GM23338 (cell line): Measurements from ENCODE around the gene NAA16. TPM values are rescaled to one million over a fixed set of nuclear protein-coding genes. Genes with fewer than 3 reads are reported as not detected.

Source experiments
- ATAC-seq: fragments of 200-7000 bp; cut with Tn5 transposase; 3 replicates; pipeline ENCODE4 v1.9.1; 2020
- DNase-seq: peaks from one replicate; pipeline ENCODE4 v3.0.0-alpha.2; 2015; ENCODE audit warnings: low spot score
- H2AFZ ChIP-seq: fragments of 200-600 bp; sonication (generic); 2 replicates; pipeline ENCODE4 v1.8.0; 2016; ENCODE audit warnings: antibody characterized with exemption, mild to moderate bottlenecking, moderate library complexity
- H3F3A ChIP-seq: fragments of 200-600 bp; sonication (generic); replicated peaks from 2 replicates; pipeline ENCODE4 v1.8.0; 2017; ENCODE audit warnings: antibody characterized with exemption, mixed run types, low read depth
- H3K27ac ChIP-seq: fragments of 200-600 bp; sonication (generic); 2 replicates; pipeline ENCODE4 v1.6.1; 2016; ENCODE audit warnings: low read depth
- H3K27me3 ChIP-seq: fragments of 200-600 bp; sonication (generic); 2 replicates; pipeline ENCODE4 v1.8.0; 2016; ENCODE audit warnings: mild to moderate bottlenecking, mixed run types, moderate library complexity; ENCODE audit not compliant: insufficient read depth
- H3K36me3 ChIP-seq: fragments of 200-600 bp; sonication (generic); 2 replicates; pipeline ENCODE4 v1.8.0; 2016; ENCODE audit warnings: mild to moderate bottlenecking; ENCODE audit not compliant: insufficient read depth
- H3K4me1 ChIP-seq: fragments of 200-600 bp; sonication (generic); 2 replicates; pipeline ENCODE4 v1.8.0; 2016; ENCODE audit warnings: mild to moderate bottlenecking, moderate library complexity; ENCODE audit not compliant: insufficient read depth
- H3K4me2 ChIP-seq: fragments of 200-600 bp; sonication (generic); 2 replicates; pipeline ENCODE4 v1.7.1; 2017; ENCODE audit warnings: mixed run types
- H3K4me3 ChIP-seq: fragments of 200-600 bp; sonication (generic); 2 replicates; pipeline ENCODE4 v1.6.1; 2016; ENCODE audit warnings: mixed run types
- H3K79me2 ChIP-seq: fragments of 200-600 bp; sonication (generic); replicated peaks from 2 replicates; pipeline ENCODE4 v1.8.0; 2017; ENCODE audit warnings: mild to moderate bottlenecking; ENCODE audit not compliant: insufficient read depth
- H3K9me2 ChIP-seq: fragments of 200-600 bp; sonication (generic); 2 replicates; pipeline ENCODE4 v1.8.0; 2017; ENCODE audit not compliant: insufficient read depth
- H4K20me1 ChIP-seq: fragments of 200-600 bp; sonication (generic); replicated peaks from 2 replicates; pipeline ENCODE4 v1.8.0; 2017; ENCODE audit warnings: mild to moderate bottlenecking; ENCODE audit not compliant: insufficient read depth
- H3K27ac Mint-ChIP-seq: 2 replicates; pipeline ENCODE4 v1.8.0; 2020; ENCODE audit warnings: inconsistent platforms, mild to moderate bottlenecking, moderate library complexity, mixed read lengths
- H3K27me3 Mint-ChIP-seq: 3 replicates; pipeline ENCODE4 v1.8.0; 2022; ENCODE audit warnings: low read depth, mild to moderate bottlenecking, moderate library complexity, mixed read lengths, inconsistent platforms; ENCODE audit not compliant: insufficient read depth, poor library complexity
- H3K36me3 Mint-ChIP-seq: 3 replicates; pipeline ENCODE4 v1.8.0; 2021; ENCODE audit warnings: low read depth, mild to moderate bottlenecking, inconsistent platforms, moderate library complexity, mixed read lengths
- H3K4me1 Mint-ChIP-seq: 3 replicates; pipeline ENCODE4 v1.8.0; 2020; ENCODE audit warnings: mild to moderate bottlenecking, inconsistent platforms, mixed read lengths
- H3K4me3 Mint-ChIP-seq: 3 replicates; pipeline ENCODE4 v1.8.0; 2021; ENCODE audit warnings: moderate library complexity, mild to moderate bottlenecking, inconsistent platforms, mixed read lengths
- H3K9me3 Mint-ChIP-seq: 3 replicates; pipeline ENCODE4 v1.8.0; 2020; ENCODE audit warnings: moderate library complexity, mild to moderate bottlenecking, inconsistent platforms, mixed read lengths
- CREB1 ChIP-seq: fragments of 250-450 bp; sonication (Bioruptor Pico); IDR thresholded peaks from 2 replicates; pipeline ENCODE4 v1.5.0; 2020; ENCODE audit warnings: low read depth, mild to moderate bottlenecking, moderate library complexity
- CTCF ChIP-seq, 2 experiments: fragments of 200-600 bp in 1 of 2; sonication (generic) in 1 of 2; conservative IDR thresholded peaks; 2 replicates each; pipeline versions ENCODE4 v1.5.1 to v1.6.1; 2016 to 2017; ENCODE audit warnings: antibody characterized with exemption in 2 of 2, low read depth in 2 of 2, mild to moderate bottlenecking in 2 of 2, moderate library complexity in 1 of 2
- EZH2 ChIP-seq: fragments of 200-600 bp; sonication (generic); IDR thresholded peaks from one replicate; pipeline ENCODE4 v1.8.0; 2017; ENCODE audit warnings: antibody characterized with exemption, mild to moderate bottlenecking, low read depth; ENCODE audit not compliant: unreplicated experiment
- EZH2phosphoT487 ChIP-seq: fragments of 200-600 bp; sonication (generic); IDR thresholded peaks from one replicate; pipeline ENCODE4 v1.8.1; 2018; ENCODE audit warnings: antibody characterized with exemption; ENCODE audit not compliant: unreplicated experiment
- JUNB ChIP-seq: IDR thresholded peaks from one replicate; pipeline ENCODE4 v1.6.1; 2016; ENCODE audit warnings: antibody characterized with exemption; ENCODE audit not compliant: unreplicated experiment
- NANOG ChIP-seq: IDR thresholded peaks from 2 replicates; pipeline ENCODE4 v1.6.1; 2016; ENCODE audit warnings: antibody characterized with exemption, borderline replicate concordance
- POLR2AphosphoS5 ChIP-seq: IDR thresholded peaks from 2 replicates; pipeline ENCODE4 v1.6.1; 2016; ENCODE audit warnings: antibody characterized with exemption, low read depth
- STAT1 ChIP-seq: IDR thresholded peaks from one replicate; pipeline ENCODE4 v1.6.1; 2016; ENCODE audit warnings: antibody characterized with exemption; ENCODE audit not compliant: unreplicated experiment
- ZNF114 ChIP-seq: fragments of 250-450 bp; sonication (Bioruptor Pico); IDR thresholded peaks from 2 replicates; pipeline ENCODE4 v1.5.0; 2020; ENCODE audit warnings: mild to moderate bottlenecking, moderate library complexity
- ZNF331 ChIP-seq: fragments of 250-450 bp; sonication (Bioruptor Pico); IDR thresholded peaks from 2 replicates; pipeline ENCODE4 v1.5.0; 2020; ENCODE audit warnings: low read depth, mild to moderate bottlenecking, moderate library complexity
- ZNF462 ChIP-seq: fragments of 250-450 bp; sonication (Bioruptor Pico); IDR thresholded peaks from 2 replicates; pipeline ENCODE4 v1.5.0; 2020; ENCODE audit warnings: mild to moderate bottlenecking, moderate library complexity
- polyA plus RNA-seq: library from polyadenylated mRNA; unstranded; fragments of >200 nt; fragmentation: Nextera tagmentation; extraction: Ambion mirVana; gene quantifications from 2 replicates; pipeline ENCODE4 v1.2.1, GENCODE V29; 2016
- total RNA-seq: library from RNA; depleted of rRNA; stranded (reverse); fragments of >200 nt; shearing (Covaris generic); gene quantifications from 2 replicates; pipeline ENCODE4 v1.2.3, GENCODE V29; 2014
- TF ChIP-seq, protein P1 (sequence below): IDR thresholded peaks from one replicate; pipeline ENCODE4 v1.6.1; 2018; ENCODE audit warnings: antibody characterized with exemption; ENCODE audit not compliant: unreplicated experiment
- TF ChIP-seq, protein P2 (sequence below): IDR thresholded peaks from 2 replicates; pipeline ENCODE4 v1.6.1; 2016; ENCODE audit warnings: antibody characterized with exemption

The NAA16 gene
- total and polyA plus RNA-seq, 2 experiments from 2014 or later = 42.3 to 51.7 TPM

- H3F3A ChIP-seq = no peaks in the 10 kb centered on the region
- no peaks in the 10 kb centered on the region for H3K79me2 ChIP-seq
- DNase-seq (no peak), ATAC-seq (no peak)
- no peaks in the 10 kb centered on the region for H3K36me3 Mint-ChIP-seq
- no peak overlapping the region for H3K27ac Mint-ChIP-seq
- H3K27ac ChIP-seq = no peak overlapping the region
- H3K27me3 Mint-ChIP-seq = peaks cover 3% of the 10 kb centered on the region
- no peaks in the 10 kb centered on the region for H3K4me1 Mint-ChIP-seq
- H3K9me2 ChIP-seq = 0 out of 2 replicates have a peak, but pooled peaks cover 4% of the 10 kb centered on the region
- no peaks in the 10 kb centered on the region for H3K9me3 Mint-ChIP-seq
- H3K4me3 Mint-ChIP-seq = no peak overlapping the region
- H3K4me1 ChIP-seq = no peaks in the 10 kb centered on the region
- H2AFZ ChIP-seq = no peak overlapping the region
- no peaks in the 10 kb centered on the region for H3K27me3 ChIP-seq
- no peaks in the 10 kb centered on the region for H3K36me3 ChIP-seq
- no peaks in the 10 kb centered on the region for H4K20me1 ChIP-seq
- H3K4me3 ChIP-seq = no peak overlapping the region
- TF ChIP-seq, protein P1, sequence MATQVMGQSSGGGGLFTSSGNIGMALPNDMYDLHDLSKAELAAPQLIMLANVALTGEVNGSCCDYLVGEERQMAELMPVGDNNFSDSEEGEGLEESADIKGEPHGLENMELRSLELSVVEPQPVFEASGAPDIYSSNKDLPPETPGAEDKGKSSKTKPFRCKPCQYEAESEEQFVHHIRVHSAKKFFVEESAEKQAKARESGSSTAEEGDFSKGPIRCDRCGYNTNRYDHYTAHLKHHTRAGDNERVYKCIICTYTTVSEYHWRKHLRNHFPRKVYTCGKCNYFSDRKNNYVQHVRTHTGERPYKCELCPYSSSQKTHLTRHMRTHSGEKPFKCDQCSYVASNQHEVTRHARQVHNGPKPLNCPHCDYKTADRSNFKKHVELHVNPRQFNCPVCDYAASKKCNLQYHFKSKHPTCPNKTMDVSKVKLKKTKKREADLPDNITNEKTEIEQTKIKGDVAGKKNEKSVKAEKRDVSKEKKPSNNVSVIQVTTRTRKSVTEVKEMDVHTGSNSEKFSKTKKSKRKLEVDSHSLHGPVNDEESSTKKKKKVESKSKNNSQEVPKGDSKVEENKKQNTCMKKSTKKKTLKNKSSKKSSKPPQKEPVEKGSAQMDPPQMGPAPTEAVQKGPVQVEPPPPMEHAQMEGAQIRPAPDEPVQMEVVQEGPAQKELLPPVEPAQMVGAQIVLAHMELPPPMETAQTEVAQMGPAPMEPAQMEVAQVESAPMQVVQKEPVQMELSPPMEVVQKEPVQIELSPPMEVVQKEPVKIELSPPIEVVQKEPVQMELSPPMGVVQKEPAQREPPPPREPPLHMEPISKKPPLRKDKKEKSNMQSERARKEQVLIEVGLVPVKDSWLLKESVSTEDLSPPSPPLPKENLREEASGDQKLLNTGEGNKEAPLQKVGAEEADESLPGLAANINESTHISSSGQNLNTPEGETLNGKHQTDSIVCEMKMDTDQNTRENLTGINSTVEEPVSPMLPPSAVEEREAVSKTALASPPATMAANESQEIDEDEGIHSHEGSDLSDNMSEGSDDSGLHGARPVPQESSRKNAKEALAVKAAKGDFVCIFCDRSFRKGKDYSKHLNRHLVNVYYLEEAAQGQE = no peak
- TF ChIP-seq STAT1 = no peak
- TF ChIP-seq NANOG = no peak
- TF ChIP-seq ZNF114 (CRISPR knock-in tag) = no peak
- TF ChIP-seq ZNF462 = no peak
- TF ChIP-seq, protein P2, sequence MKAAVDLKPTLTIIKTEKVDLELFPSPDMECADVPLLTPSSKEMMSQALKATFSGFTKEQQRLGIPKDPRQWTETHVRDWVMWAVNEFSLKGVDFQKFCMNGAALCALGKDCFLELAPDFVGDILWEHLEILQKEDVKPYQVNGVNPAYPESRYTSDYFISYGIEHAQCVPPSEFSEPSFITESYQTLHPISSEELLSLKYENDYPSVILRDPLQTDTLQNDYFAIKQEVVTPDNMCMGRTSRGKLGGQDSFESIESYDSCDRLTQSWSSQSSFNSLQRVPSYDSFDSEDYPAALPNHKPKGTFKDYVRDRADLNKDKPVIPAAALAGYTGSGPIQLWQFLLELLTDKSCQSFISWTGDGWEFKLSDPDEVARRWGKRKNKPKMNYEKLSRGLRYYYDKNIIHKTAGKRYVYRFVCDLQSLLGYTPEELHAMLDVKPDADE = no peak
- TF ChIP-seq EZH2 = no peak
- no peak for TF ChIP-seq CTCF (conservative IDR thresholded peaks at IDR 0.05; ENCODE audit: low read depth in 2 of 2)
- no peak for TF ChIP-seq ZNF331 (CRISPR knock-in tag)
- TF ChIP-seq CREB1 (CRISPR knock-in tag) = no peak
- no peak for TF ChIP-seq EZH2phosphoT487
- TF ChIP-seq JUNB = no peak
- no peak for TF ChIP-seq POLR2AphosphoS5
- H3K4me2 ChIP-seq = no peak overlapping the region
These were observed 76.5 kb downstream of the NAA16 start for GRCh38 chr13:41387576-41387975.
